Activated T-cell treated with anti-CD3 and anti-CD28 coated beads for 24 hours (primary cell): Measurements from ENCODE around the gene PAF1.
"Not testable (repeated sequence)": the region's sequence is repeated elsewhere in the genome, so short reads cannot be mapped to it uniquely, and the experiment has no call there.

Experiments used
- DNase-seq: peaks from one replicate; pipeline ENCODE4 v3.0.0-alpha.2; 2020; ENCODE audit warnings: low read depth

The PAF1 gene

GRCh38 chr19:39352381-39353255 is 38.3 kb downstream of the PAF1 start:
- DNase-seq: no peak

- peak; percentile 50 for DNase-seq
Observed at GRCh38 chr19:39351537-39352064, 39.3 kb downstream of the PAF1 start.

- DNase-seq: no peak
Observed at GRCh38 chr19:39350156-39350555, 40.8 kb downstream of the PAF1 start.

- no peak for DNase-seq
Observed at GRCh38 chr19:39349326-39349725, 41.6 kb downstream of the PAF1 start.

GRCh38 chr19:39347332-39348164 is 43.4 kb downstream of the PAF1 start:
- no peak for DNase-seq

GRCh38 chr19:39345956-39346355 is 45.0 kb downstream of the PAF1 start:
- no peak for DNase-seq

- no peak for DNase-seq
Observed at GRCh38 chr19:39342647-39343305, 48.1 kb downstream of the PAF1 start.

GRCh38 chr19:39341719-39342604 is 48.9 kb downstream of the PAF1 start, which contains the start of gene SAMD4B:
SAMD4B (plus strand) TSS chr19:39342421; CDS start chr19:39356894, 14,473 bp downstream.
- peak; percentile 99 for DNase-seq

- DNase-seq: no peak
Observed at GRCh38 chr19:39341129-39341718, 49.7 kb downstream of the PAF1 start.

- DNase-seq: not testable (repeated sequence)
Observed at GRCh38 chr19:39340156-39340555, 50.8 kb downstream of the PAF1 start.

GRCh38 chr19:39339674-39340073 is 51.2 kb downstream of the PAF1 start:
- no peak for DNase-seq

- no peak for DNase-seq
Observed at GRCh38 chr19:39336483-39336882, 54.4 kb downstream of the PAF1 start.
